ENCODE measurements around the gene KMT5C.

DNA sequence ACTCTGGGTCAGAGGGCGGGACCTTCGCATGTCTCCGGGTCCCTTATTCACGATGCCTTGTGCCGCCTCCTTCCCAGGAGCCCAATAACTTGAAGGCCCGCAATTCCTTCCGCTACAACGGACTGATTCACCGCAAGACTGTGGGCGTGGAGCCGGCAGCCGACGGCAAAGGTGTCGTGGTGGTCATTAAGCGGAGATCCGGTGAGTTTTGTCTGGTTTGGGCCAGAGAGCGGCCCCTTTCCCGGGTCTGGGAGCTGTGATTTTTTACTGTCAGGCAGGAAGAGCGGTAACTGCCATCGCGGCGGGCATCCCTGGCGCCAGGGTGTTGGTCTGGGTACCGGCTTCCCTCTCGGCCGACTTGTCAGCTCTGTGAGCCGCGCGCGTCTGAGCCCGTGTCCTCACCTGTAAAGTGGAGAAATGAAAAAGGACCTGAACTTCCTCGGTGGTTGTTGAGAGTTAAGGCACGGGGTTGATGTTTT is 46.9 kb downstream of the KMT5C start:
- TF ChIP-seq, protein P1, sequence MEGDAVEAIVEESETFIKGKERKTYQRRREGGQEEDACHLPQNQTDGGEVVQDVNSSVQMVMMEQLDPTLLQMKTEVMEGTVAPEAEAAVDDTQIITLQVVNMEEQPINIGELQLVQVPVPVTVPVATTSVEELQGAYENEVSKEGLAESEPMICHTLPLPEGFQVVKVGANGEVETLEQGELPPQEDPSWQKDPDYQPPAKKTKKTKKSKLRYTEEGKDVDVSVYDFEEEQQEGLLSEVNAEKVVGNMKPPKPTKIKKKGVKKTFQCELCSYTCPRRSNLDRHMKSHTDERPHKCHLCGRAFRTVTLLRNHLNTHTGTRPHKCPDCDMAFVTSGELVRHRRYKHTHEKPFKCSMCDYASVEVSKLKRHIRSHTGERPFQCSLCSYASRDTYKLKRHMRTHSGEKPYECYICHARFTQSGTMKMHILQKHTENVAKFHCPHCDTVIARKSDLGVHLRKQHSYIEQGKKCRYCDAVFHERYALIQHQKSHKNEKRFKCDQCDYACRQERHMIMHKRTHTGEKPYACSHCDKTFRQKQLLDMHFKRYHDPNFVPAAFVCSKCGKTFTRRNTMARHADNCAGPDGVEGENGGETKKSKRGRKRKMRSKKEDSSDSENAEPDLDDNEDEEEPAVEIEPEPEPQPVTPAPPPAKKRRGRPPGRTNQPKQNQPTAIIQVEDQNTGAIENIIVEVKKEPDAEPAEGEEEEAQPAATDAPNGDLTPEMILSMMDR (IDR thresholded peaks at IDR 0.05; ENCODE audit: low read depth, low read length) = no peak
- no peak for TF ChIP-seq POLR2A (IDR thresholded peaks at IDR 0.05; ENCODE audit: extremely low read depth, insufficient read length)
